ENCODE measurements around the gene HEATR9.

The HEATR9 gene

GRCh38 chr17:35892091-35893035 lies 23.7 kb upstream of the HEATR9 start:
- DNase-seq, result peak; percentile 60

GRCh38 chr17:35891269-35891668 lies 22.6 kb upstream of the HEATR9 start:
- DNase-seq, result no peak

GRCh38 chr17:35890774-35891155 lies 22.1 kb upstream of the HEATR9 start:
- no peak for DNase-seq

- no peak for DNase-seq
These were observed 21.4 kb upstream of the HEATR9 start for GRCh38 chr17:35889818-35890773.

- no peak for DNase-seq
These were observed 20.6 kb upstream of the HEATR9 start for GRCh38 chr17:35889241-35889640.

- DNase-seq, result no peak
These were observed 11.3 kb upstream of the HEATR9 start, which contains the start of gene CCL5 for GRCh38 chr17:35879773-35880654. Gene CCL5 (minus strand): TSS chr17:35880360.

GRCh38 chr17:35878361-35878760 lies 9.7 kb upstream of the HEATR9 start:
- DNase-seq, result no peak

GRCh38 chr17:35877345-35878029 lies 8.8 kb upstream of the HEATR9 start:
- no peak for DNase-seq

- no peak for DNase-seq
These were observed 7.8 kb upstream of the HEATR9 start for GRCh38 chr17:35876534-35876933.

GRCh38 chr17:35875800-35876139 lies 7.1 kb upstream of the HEATR9 start:
- no peak for DNase-seq

- DNase-seq, result no peak
These were observed 6.5 kb upstream of the HEATR9 start for GRCh38 chr17:35875072-35875799.

GRCh38 chr17:35872196-35872980 lies 3.7 kb upstream of the HEATR9 start:
- no peak for DNase-seq

GRCh38 chr17:35870906-35871819 lies 2.5 kb upstream of the HEATR9 start:
- no peak for DNase-seq

- no peak for DNase-seq
These were observed 1.1 kb downstream of the HEATR9 start for GRCh38 chr17:35867574-35867973.

GRCh38 chr17:35866341-35866950 lies 2.2 kb downstream of the HEATR9 start:
- DNase-seq, result no peak

GRCh38 chr17:35865412-35866340 lies 3.0 kb downstream of the HEATR9 start:
- no peak for DNase-seq

- DNase-seq, result no peak
These were observed 3.8 kb downstream of the HEATR9 start for GRCh38 chr17:35864853-35865252.

- no peak for DNase-seq
These were observed 12.1 kb downstream of the HEATR9 start for GRCh38 chr17:35856603-35857002.
